ENCODE results near the gene KIF20A.

Gene KIF20A

DNA sequence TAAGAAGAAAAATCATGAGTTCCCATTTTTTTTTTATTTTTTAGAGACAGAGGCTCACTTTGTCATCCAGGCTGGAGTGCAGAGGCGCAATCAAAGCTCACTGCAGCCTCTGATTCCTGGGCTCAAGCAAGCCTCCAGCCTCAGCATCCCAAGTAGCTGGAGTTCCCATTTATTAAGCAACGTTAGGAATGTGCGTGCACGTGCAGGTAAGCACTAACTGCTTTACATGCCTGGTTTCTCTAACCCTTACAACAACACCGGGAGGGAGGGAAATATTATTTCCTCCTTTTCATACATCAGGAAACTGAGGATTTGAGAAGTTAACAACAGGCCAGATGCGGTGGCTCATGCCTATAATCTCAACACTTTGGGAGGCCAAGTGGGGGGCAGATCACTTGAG is 50.5 kb downstream of the KIF20A start:
- no peak overlapping the region for H3K4me3 ChIP-seq (ENCODE audit: low read depth in 1 of 2, low read length in 1 of 2)

DNA sequence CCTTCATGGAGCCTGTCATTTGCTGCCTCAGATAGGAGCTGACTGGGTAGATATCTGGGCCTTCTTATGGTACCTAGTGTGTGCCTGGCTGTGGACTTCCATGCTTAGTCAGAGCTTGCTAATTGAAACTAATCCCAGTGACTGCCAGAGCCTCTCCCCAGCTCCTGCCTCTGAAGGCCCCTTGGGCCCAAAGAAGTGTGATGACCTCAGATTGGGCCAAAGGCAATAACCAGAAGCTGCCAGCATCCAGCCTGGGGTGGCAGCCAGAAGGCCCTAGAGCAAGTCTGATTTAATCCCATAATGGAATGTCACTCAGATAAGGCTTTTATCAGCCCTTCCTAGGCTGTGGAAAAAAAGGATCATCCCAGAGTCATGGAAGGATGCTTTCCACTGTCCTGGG is 51.3 kb downstream of the KIF20A start:
- H3K9me3 ChIP-seq: no peaks in the 10 kb centered on the region
- H3K36me3 ChIP-seq: no peaks in the 10 kb centered on the region
- no peak overlapping the region for H3K4me3 ChIP-seq (ENCODE audit: low read depth in 1 of 2, low read length in 1 of 2)
- no peaks in the 10 kb centered on the region for H3K4me1 ChIP-seq (ENCODE audit: control insufficient read depth in 1 of 2, insufficient read depth in 1 of 2, low read depth in 1 of 2, low read length in 1 of 2)
- TF ChIP-seq, protein P1, sequence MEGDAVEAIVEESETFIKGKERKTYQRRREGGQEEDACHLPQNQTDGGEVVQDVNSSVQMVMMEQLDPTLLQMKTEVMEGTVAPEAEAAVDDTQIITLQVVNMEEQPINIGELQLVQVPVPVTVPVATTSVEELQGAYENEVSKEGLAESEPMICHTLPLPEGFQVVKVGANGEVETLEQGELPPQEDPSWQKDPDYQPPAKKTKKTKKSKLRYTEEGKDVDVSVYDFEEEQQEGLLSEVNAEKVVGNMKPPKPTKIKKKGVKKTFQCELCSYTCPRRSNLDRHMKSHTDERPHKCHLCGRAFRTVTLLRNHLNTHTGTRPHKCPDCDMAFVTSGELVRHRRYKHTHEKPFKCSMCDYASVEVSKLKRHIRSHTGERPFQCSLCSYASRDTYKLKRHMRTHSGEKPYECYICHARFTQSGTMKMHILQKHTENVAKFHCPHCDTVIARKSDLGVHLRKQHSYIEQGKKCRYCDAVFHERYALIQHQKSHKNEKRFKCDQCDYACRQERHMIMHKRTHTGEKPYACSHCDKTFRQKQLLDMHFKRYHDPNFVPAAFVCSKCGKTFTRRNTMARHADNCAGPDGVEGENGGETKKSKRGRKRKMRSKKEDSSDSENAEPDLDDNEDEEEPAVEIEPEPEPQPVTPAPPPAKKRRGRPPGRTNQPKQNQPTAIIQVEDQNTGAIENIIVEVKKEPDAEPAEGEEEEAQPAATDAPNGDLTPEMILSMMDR (IDR thresholded peaks at IDR 0.05): no peak
- H3K27me3 ChIP-seq: peaks cover 21% of the 10 kb centered on the region
- no peak overlapping the region for H3K27ac ChIP-seq

More for the DNA sequence above, 50.5 kb downstream of the KIF20A start:
- Histone ChIP-seq H3K4me1 (ENCODE audit: control insufficient read depth in 1 of 2, insufficient read depth in 1 of 2, low read depth in 1 of 2, low read length in 1 of 2) (no peaks in the 10 kb centered on the region), H3K9me3 (no peaks in the 10 kb centered on the region), H3K27ac (no peak overlapping the region), H3K27me3 (peaks cover 24% of the 10 kb centered on the region), H3K36me3 (no peaks in the 10 kb centered on the region)
- TF ChIP-seq, protein P1 (IDR thresholded peaks at IDR 0.05): no peak

DNA sequence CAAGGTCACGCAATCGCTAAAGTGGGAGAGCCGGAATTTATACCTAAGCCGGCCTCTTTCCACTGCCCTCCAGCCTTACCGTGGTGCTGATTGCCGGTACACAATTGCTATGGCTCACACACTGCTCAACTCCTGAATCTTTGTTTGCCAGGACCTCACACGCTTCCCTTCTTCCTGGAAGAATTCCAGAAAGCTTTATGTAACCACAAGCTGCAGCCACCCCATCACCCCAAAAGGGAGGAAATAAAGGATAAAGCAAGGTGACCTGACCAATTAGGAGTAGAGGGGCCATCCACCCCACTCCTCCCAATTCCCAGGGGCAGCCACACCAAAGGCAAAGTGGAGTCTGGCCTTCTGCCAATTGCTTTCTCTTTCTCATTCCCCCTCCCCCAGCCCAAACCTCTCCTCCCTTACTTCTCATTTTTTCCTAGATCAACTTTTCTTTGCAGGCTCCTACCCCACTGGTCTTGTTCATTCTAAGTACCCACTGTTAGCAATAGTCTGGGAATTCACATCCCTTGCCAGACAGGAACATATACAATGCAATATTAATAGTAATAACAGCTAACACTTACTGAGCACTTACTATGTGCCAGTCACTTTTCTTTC is 52.2 kb downstream of the KIF20A start:
- Histone ChIP-seq H3K27me3 (peaks cover 13% of the 10 kb centered on the region), H3K9me3 (no peaks in the 10 kb centered on the region), H3K4me3 (ENCODE audit: low read depth in 1 of 2, low read length in 1 of 2) (no peak overlapping the region), H3K27ac (no peak overlapping the region), H3K4me1 (ENCODE audit: control insufficient read depth in 1 of 2, insufficient read depth in 1 of 2, low read depth in 1 of 2, low read length in 1 of 2) (no peaks in the 10 kb centered on the region), H3K36me3 (no peaks in the 10 kb centered on the region)
- TF ChIP-seq, protein P1 (IDR thresholded peaks at IDR 0.05): no peak

DNA sequence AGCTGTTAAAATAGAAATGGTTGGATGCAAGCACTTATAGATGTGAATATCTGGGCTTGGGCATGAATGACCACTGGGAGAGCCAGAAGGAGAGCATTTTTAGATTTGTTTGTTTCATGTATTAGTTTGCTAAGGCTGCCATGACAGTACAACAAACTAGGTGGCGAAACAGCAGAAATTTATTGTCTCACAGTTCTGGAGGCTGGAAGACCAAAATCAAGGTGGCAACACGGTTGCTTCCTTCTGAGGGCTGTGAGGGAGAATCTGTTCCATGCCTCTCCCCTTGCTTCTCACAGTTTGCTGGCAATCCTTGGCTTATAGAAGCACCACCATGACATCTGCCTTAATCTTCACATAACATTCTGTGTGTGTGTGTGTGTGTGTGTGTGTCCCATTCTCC is 54.4 kb downstream of the KIF20A start:
- TF ChIP-seq, protein P1 (IDR thresholded peaks at IDR 0.05): no peak
- Histone ChIP-seq H3K4me3 (ENCODE audit: low read depth in 1 of 2, low read length in 1 of 2) (no peak overlapping the region), H3K27me3 (peaks cover 12% of the 10 kb centered on the region), H3K27ac (no peak overlapping the region), H3K4me1 (ENCODE audit: control insufficient read depth in 1 of 2, insufficient read depth in 1 of 2, low read depth in 1 of 2, low read length in 1 of 2) (no peaks in the 10 kb centered on the region), H3K9me3 (no peaks in the 10 kb centered on the region), H3K36me3 (no peaks in the 10 kb centered on the region)

DNA sequence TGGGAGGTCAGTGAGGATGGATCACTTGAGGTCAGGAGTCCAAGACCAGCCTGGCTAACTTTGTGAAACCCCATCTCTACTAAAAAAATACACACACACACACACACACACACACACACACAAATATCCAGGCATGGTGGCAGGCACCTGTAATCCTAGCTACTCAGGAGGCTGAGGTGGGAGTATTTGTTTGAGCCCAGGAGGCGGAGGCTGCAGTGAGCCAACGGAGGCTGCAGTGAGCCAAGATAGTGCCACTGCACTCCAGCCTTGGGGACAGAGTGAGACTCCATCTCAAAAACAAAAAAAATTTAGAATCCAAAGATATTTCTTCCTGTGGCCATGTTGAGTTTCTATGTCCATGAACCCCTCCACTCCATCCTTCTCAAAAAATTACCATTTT is 55.7 kb downstream of the KIF20A start:
- H3K4me3 ChIP-seq (ENCODE audit: low read depth in 1 of 2, low read length in 1 of 2): no peak overlapping the region
- no peaks in the 10 kb centered on the region for H3K9me3 ChIP-seq
- no peaks in the 10 kb centered on the region for H3K4me1 ChIP-seq (ENCODE audit: control insufficient read depth in 1 of 2, insufficient read depth in 1 of 2, low read depth in 1 of 2, low read length in 1 of 2)
- H3K27me3 ChIP-seq: peaks cover 17% of the 10 kb centered on the region
- TF ChIP-seq, protein P1 (IDR thresholded peaks at IDR 0.05): no peak
- H3K27ac ChIP-seq: no peak overlapping the region
- no peaks in the 10 kb centered on the region for H3K36me3 ChIP-seq

Data from neutrophil (primary cell).